Measurements from ENCODE around the gene RFTN1.
"Not testable (repeated sequence)": the region's sequence is repeated elsewhere in the genome, so short reads cannot be mapped to it uniquely, and the experiment has no call there.

The RFTN1 gene

DNA sequence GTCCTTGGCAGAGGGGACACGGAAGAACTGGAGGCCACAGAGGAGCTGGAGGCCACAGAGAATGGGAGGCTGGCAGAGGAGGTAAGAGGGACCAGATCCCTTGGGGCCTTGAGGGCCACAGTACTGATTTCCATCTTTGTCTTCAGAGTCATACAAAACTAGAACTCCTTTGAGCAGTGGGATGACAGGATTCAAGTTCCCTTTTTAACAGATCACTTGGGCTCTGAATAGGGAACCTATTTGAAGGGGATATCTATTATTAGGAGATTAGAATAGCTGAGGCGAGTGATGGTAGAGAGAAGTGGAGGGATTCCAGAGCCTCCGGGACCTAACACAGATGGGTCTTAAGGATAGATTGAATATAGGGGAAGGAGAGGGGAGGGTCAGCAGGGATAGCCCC is 192.8 kb downstream of the RFTN1 start:
- FAIRE-seq, result no peak

GRCh38 chr3:16319723-16320122 is 193.8 kb downstream of the RFTN1 start:
- no peak for FAIRE-seq

DNA sequence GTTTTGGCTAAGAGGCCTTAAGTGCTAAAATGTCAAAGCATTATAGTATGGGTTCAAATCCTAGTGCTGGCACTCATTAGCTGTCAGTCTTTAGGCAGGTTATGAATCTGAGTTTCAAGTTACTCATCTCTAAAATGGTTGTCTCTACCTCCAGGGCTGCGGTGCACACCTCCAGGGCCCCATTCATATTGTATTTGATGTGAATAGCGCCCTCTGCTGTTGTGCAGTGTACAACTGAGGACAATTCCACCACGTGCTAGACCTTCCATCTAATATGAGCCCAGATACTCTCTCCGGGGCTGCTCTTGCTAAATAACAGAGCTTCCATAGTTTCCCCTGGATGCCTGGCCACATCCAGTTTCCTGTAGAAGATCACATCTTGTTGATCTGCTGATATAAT is 194.2 kb downstream of the RFTN1 start:
- FAIRE-seq, result no peak

GRCh38 chr3:16318176-16318575 is 195.3 kb downstream of the RFTN1 start:
- FAIRE-seq, result no peak

DNA sequence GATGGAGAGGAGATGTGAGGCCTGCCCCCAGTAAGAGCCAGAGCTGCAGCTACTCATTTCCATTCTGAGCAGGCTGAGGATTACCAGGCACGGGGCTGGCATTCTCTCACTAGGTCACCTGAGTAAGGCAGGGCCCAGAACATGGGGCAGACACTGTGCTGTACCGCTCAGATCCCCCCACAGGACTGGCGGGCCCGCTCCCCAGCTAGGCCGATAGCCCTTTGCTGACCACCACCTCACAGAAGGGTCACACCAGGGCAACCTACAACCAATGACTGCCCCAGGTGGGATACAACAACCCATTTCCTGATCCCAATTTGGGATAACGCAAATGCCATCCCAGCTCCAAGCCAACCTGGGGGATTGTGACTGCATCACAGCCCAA is 195.9 kb downstream of the RFTN1 start:
- no peak for FAIRE-seq

DNA sequence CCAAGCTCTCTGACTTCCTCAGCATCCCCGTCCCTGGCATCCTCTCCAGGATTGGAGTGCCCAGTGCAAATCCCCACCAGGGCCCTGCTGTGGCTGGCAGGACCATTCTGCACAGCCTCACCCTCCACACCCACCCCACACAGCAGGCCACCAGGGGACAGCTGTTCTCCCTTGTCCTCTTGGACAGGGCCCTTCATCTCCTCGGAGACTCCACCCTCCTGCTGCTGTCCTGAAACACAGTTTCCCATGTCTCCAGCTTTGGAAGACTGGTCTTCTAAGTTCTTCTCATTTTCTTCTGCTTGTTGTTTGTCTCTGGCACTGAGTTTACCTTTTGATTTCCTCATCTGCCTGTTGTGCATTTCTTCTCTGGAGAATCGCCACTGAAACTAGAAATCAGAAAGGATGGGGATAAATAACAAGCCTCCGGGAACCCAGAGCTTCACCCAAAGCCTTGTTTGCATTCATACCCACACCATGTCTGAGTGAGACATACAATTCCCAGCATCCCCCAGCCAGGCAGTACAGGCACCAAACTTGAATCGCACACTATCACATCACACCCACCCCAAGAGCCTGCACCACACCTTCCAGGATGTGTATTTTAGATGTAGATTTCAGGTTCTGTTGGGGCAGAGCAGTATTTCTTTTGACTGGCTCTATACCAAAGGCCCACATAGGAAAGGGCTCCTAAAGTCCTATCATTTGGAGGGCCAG is 196.5 kb downstream of the RFTN1 start:
- no peak for FAIRE-seq

- no peak for FAIRE-seq
These were observed 197.1 kb downstream of the RFTN1 start for GRCh38 chr3:16316396-16316795.

- no peak for FAIRE-seq
These were observed 197.9 kb downstream of the RFTN1 start for GRCh38 chr3:16315623-16316022.

- FAIRE-seq, result no peak
These were observed 199.4 kb downstream of the RFTN1 start for GRCh38 chr3:16313886-16314645.

DNA sequence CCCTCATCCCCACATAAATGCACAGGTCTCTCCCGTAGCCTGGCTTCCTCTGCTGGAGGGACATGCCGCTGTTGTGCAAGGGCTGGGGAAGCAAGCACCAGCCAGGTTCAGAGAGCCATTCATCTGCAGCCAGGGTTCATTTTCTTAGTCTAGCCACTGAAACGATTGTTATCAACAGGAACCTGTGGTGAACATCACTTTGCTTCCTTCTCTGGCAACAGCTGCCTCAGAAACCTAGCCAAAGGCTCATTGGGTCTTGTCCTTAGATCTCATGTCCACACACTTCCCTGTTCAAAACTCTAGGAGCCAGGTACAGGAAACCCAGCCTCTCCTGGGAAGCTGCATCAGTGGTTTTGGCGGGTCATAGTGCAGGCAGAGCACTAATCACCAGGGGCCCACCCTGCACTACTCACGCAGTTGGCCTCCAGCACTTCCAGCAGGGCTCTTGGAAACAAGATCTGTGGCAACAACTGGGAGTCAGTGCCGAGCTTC is 201.5 kb downstream of the RFTN1 start:
- FAIRE-seq, result no peak

DNA sequence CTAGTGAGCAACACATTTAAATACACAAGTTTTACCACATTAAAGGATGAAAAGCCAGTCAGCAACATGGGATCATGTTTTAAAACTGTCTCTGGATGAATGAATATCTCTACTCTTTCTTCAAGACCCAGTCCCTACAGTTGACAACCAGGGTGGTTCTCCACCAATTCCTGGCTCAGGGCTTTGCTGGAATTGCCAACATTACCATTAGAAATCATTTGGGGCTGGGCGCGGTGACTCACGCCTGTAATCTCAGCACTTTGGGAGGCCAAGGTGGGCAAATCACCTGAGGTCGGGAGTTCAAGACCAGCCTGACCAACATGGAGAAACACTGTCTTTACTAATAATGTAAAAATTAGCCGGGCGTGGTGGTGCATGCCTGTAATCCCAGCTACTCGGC is 203.0 kb downstream of the RFTN1 start:
- FAIRE-seq, result not testable (repeated sequence)

DNA sequence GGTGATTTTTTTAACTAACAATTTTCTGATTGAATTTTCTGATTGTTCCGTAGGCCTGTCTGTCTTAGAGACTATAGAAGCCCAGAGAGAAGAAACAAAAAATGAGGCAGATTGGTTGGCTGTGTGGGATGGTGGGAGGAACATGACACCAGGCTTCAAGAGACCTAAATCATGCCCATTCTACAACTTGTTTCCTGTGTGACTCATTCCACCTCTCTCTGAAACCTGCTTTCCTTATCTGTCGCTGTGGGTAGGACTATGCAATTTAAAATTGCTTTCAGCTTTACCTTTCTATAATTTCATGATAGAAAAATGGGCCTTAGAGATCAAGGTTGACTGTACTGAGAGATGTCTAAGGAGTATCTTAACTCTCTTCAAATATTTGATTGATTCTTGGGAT is 203.9 kb downstream of the RFTN1 start:
- no peak for FAIRE-seq

- no peak for FAIRE-seq
These were observed 204.8 kb downstream of the RFTN1 start for GRCh38 chr3:16308727-16309126.

DNA sequence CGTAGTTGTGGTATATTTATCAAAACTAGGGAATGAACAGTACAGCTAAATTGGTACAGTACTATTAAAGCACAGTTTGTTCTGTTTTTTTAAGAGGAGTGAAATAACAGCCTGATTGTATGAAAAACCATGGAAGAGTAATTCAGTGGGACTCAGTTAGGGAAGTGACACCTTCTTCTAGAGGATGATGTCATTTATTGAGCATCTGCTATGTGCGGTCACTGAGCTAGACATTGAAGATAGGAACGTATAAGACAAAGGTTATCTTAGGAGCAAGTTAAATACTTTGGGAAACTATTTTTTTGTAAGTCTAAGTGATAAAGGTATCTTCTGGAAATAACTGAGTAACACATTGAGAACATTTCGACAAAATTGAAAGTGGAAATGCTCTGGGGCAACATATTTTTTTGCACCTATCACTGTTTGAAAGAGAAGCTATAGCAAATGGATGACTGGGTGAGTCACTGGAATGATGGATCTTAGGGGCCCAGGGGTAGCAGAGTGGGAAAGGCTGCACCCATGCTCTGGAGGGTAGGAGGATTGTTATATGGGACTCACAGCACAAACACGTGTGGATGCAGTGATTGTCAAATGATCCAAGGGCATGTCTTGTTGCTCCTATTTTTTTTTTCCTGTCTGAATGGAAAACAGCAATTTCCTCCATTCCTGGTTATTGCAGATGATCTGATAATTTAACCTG is 205.5 kb downstream of the RFTN1 start:
- no peak for FAIRE-seq

- FAIRE-seq, result no peak
These were observed 208.4 kb downstream of the RFTN1 start for GRCh38 chr3:16305111-16305541.

DNA sequence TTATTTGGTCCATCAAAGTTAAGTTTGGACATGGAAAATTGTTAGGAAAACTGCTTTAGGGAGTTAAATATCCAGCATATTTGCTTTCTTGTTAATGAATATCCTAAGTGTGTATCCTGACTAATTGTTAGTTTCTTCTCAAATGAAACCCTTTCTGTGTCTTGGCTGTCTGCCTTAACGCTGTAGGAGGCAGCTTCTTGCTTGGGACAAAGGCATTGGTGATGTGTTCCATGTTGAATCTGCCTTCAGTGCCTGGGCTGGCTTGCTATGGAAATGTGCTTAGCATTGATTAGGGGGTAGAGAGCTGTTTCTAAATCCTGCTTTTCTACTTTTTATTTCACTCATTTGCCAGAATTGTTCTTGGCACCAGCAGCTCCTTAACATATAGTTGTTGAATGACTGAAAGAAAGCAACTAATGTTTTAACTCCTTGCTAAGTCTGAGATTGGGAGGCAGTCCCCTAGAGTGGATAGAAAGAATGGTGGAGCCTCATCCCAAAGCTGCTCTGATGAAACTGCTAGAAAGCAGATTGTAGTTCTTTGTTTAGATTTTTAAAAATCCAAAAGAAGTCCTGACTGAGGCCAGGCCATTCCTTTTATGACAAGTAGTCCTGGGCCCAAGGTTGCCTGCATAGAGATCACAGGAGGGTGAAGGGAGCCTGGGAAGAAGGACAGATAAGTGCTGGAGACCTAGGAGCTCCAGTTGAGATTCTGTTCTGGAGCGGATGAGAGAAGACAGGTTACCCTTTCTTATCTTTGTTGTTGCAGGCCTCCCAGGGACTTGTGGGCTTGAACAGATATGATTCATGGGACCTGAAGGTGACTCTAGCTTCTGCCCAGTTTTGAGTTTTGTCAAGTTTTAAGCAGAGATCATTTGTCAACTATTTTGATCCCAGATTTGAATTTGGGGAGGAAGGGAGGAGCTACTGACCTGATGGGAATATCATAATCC is 209.2 kb downstream of the RFTN1 start:
- no peak for FAIRE-seq

GRCh38 chr3:16303037-16303575 is 210.4 kb downstream of the RFTN1 start:
- no peak for FAIRE-seq

DNA sequence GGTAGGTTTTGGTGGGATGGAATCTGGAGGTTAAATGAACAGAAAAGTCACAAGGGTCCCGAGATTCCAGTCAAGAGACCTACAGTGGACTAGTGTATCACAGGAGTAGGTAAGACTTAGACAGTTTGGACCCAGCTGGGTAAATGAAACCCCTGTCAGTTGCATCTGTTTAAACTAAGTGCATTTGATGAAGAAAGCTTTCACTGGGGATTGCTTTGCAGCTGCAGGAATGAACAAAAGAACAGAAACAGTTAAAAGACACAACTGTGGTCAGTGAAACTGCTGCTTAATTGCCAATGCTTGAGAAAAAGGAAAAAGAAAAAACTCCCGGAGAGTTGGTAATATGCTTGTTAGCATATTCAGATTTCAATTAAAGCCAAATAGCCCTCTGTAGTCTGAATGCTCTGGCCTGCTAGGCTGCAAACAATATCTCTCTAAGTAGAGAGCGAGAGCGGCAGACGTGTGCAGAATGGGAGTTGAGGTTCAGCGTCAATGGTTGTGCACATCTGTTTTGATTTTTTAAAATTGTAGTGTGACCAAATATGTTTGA is 211.3 kb downstream of the RFTN1 start:
- FAIRE-seq, result no peak

DNA sequence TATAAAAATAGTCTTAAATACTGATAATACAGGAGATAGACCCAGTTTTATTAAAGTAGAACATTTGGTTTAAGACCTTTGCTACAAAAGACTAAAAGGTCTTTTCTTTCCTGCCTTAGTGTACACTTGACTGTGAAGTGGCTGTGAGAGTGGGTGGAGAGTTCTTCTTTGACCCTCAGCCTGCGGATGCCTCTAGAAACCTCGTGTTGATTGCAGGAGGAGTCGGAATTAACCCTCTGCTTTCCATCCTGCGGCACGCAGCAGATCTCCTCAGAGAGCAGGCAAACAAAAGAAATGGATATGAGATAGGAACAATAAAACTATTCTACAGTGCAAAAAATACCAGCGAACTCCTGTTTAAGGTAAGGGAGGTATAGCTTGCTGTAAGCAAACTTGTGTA is 212.0 kb downstream of the RFTN1 start:
- no peak for FAIRE-seq

DNA sequence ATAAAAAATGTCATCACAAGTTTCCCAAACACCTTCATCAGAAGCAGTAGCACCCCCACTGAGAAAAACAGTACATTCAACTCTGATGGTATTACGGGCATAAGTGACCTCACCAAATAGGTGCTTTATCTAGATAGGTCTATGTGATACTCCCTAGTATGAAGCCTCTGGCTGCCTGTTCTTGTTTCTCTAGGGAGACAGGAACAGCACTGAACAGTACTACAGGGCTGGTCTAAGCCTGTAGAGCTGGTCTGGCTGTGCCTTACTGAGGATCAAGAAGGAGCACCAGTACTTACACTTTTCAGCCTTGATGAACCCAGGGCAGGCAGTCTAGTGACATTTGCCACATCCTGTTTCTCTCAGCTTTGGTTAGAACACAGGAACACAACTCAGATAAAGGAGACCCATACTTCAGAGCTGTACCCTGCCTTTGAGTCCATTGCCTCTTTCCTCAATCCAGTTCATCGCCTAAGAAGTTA is 212.6 kb downstream of the RFTN1 start:
- no peak for FAIRE-seq

GRCh38 chr3:16300307-16300706 is 213.2 kb downstream of the RFTN1 start:
- FAIRE-seq, result no peak

DNA sequence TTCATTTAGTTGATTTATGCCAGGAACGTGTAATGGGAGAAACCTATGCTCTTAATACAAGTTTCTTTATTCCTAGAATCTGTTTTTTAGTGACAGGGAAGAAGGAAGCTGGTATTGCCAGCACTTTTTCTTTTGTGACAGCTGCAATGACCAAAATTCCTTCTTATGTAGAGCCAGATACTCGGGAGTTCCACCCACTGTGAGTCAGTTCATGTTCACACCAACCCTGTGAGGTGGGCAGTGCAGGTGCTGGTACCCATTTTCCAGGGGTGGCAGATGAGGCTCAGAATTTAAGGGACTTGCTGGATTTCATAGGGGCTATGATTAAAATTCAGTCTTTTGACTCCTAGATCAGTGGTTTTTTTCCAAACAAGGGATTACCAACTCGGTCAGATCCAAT is 213.8 kb downstream of the RFTN1 start:
- no peak for FAIRE-seq

Measured in endometrium (tissue), 2 donors.